Hepatocyte (in vitro differentiated cells): ENCODE data around the gene ST6GAL1.

Source experiments
- CTCF ChIP-seq: fragments of 200-600 bp; sonication (generic); IDR thresholded peaks from 2 replicates; pipeline ENCODE4 v1.5.1; 2016; ENCODE audit warnings: antibody characterized with exemption, mild to moderate bottlenecking; ENCODE audit not compliant: poor library complexity
- EZH2 ChIP-seq: fragments of 200-600 bp; sonication (generic); IDR thresholded peaks from 2 replicates; pipeline ENCODE4 v1.6.1; 2016; ENCODE audit warnings: antibody characterized with exemption, mild to moderate bottlenecking, borderline replicate concordance
- EZH2phosphoT487 ChIP-seq: fragments of 200-600 bp; sonication (generic); IDR thresholded peaks from one replicate; pipeline ENCODE4 v1.6.1; 2018; ENCODE audit warnings: antibody characterized with exemption, mild to moderate bottlenecking, low read depth, moderate library complexity; ENCODE audit not compliant: unreplicated experiment, severe bottlenecking

DNA sequence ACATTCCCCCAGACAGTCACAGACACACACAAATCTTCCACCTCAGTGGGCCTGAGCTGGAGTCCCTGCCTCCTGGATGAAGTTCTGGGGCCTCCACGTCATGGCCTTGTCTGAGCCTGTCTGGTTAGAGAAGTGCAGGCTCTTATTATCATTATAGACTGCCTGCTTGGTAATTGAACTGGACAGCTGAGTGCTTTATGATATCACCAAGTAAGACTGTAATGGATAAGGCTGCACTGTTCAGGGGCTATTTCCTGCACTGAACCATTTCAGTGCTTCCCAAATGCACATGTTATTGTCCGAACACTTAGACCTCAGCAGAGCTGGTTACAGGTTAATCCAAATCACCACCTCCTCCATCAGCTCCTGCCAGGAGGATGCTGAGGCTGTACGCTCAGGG, 8.7 kb upstream of the ST6GAL1 start:
- TF ChIP-seq CTCF, result no peak
- no peak for TF ChIP-seq EZH2phosphoT487
- TF ChIP-seq EZH2, result no peak
